Measurements from ENCODE around the gene REEP2.
A peak's percentile ranks its signal among the peaks of the same experiment; 100 is the strongest.

Gene REEP2

DNA sequence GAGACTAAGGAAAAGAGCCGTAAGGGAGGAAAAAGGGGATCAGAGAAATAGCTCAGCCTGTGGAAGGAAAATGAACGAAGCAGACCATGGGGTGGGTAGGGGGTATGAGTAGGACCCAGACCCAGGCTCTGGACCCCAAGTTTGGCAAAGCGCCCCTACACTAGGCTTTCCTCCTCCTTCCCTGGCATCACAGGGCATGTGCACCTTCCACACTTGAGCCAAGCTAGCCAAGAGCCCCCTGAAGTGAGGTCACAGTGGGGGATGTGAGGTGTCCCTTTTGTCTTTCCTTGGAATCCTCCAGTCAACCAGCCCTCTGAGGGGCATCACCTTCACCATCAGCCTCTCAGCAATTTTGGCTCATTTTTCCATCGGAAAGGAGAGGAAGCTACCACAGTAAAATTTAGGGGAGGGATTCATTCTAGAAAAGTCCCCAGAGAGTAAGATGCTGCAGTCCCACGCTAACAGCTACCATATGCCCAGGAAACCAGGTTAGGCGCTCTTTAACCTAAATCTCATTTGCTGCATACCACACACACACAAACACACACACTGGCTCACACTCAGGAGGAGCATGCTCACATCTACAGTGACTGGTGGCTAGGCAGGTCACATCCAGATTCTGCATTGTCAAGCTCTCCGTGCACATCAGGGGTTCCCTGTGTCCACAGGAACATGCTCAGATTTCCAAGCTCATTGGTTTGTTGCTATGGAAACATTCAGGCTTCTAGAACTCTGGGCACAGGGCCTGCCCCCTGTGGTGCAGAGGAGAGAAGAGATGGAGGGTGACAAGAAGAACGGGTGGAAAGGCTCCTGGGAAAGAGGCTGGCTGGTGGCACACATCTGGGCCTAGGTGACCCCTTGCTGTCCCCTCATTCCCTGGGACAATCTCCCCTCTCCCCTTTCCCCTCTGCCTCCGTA lies 9.9 kb downstream of the REEP2 start:
- no peak overlapping the region for H3K27ac ChIP-seq (ENCODE audit: low read depth, low read length, poor library complexity, severe bottlenecking)
- no peak overlapping the region for H3K4me2 ChIP-seq (ENCODE audit: low read length)
- H3K36me3 ChIP-seq (ENCODE audit: insufficient read depth, low read length) = no peaks in the 10 kb centered on the region
- H3K9me3 ChIP-seq (ENCODE audit: low read length) = no peaks in the 10 kb centered on the region
- no peak for TF ChIP-seq EZH2 (IDR thresholded peaks at IDR 0.05; ENCODE audit: borderline replicate concordance, low read length)
- TF ChIP-seq, protein P1, sequence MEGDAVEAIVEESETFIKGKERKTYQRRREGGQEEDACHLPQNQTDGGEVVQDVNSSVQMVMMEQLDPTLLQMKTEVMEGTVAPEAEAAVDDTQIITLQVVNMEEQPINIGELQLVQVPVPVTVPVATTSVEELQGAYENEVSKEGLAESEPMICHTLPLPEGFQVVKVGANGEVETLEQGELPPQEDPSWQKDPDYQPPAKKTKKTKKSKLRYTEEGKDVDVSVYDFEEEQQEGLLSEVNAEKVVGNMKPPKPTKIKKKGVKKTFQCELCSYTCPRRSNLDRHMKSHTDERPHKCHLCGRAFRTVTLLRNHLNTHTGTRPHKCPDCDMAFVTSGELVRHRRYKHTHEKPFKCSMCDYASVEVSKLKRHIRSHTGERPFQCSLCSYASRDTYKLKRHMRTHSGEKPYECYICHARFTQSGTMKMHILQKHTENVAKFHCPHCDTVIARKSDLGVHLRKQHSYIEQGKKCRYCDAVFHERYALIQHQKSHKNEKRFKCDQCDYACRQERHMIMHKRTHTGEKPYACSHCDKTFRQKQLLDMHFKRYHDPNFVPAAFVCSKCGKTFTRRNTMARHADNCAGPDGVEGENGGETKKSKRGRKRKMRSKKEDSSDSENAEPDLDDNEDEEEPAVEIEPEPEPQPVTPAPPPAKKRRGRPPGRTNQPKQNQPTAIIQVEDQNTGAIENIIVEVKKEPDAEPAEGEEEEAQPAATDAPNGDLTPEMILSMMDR (IDR thresholded peaks at IDR 0.05; ENCODE audit: low read length) = no peak
- peaks cover 7% of the 10 kb centered on the region; the same call in 1 of the 2 replicates for H3K27me3 ChIP-seq (ENCODE audit: insufficient read depth, low read length)
- H3K9ac ChIP-seq (ENCODE audit: low read length) = no peak overlapping the region
- H2AFZ ChIP-seq (ENCODE audit: low read length) = no peak overlapping the region
- H3K79me2 ChIP-seq (ENCODE audit: insufficient read depth, low read length) = no peaks in the 10 kb centered on the region
- no peaks in the 10 kb centered on the region for H3F3A ChIP-seq (ENCODE audit: insufficient read depth, low read length)
- H3K4me3 ChIP-seq (ENCODE audit: low read depth, low read length, poor library complexity, severe bottlenecking) = no peak overlapping the region
- no peaks in the 10 kb centered on the region for H3K9me2 ChIP-seq (ENCODE audit: low read depth, low read length)
- peaks cover 5% of the 10 kb centered on the region for H3K4me1 ChIP-seq (ENCODE audit: insufficient read depth, low read length, severe bottlenecking)
- H4K20me1 ChIP-seq (ENCODE audit: insufficient read depth, low read length) = no peaks in the 10 kb centered on the region

DNA sequence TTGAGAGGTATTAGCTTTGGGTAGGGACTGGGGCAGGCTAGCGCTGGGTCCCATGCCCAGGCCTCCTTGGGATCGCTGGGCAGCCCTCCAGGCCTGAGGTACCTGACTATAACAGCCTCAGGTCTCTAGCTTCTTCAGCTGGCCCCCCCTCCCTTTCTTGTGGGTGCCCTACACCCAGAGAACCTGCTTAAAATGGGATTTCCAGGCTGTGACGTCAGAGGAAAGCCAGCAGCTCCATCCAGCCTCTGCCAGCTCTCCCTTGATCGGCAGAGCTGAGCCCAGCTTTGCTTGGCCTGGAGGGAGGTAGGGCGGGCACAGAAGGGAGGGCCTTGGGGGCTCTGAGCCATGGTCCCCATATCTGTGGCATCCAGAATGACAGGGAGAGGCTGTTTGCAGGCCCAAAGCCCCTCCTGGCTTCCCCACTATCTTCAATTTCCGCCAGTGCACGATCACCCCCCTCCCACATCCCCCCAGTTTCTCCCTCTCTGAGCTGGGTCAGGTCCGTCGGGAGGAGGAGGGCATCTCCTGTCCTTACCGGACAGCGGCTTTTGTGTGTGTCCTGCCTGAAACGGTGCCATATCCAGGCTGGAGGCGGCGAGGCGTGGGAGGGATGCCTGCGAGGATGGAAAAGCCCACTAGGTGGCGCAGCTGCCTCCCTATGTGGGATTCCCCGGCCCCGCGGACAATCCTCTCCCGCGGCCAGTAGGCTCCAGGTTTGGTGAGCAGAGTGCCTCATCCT lies 10.8 kb downstream of the REEP2 start:
- Histone ChIP-seq H3K36me3 (ENCODE audit: insufficient read depth, low read length) (no peaks in the 10 kb centered on the region), H3K9me2 (ENCODE audit: low read depth, low read length) (no peaks in the 10 kb centered on the region), H3K27ac (ENCODE audit: low read depth, low read length, poor library complexity, severe bottlenecking) (no peak overlapping the region), H3F3A (ENCODE audit: insufficient read depth, low read length) (no peaks in the 10 kb centered on the region), H3K27me3 (ENCODE audit: insufficient read depth, low read length) (peaks cover 10% of the 10 kb centered on the region; the same call in 1 of the 2 replicates), H3K9me3 (ENCODE audit: low read length) (no peaks in the 10 kb centered on the region), H3K4me1 (ENCODE audit: insufficient read depth, low read length, severe bottlenecking) (peaks cover 5% of the 10 kb centered on the region), H3K9ac (ENCODE audit: low read length) (no peak overlapping the region; the same call in 1 of the 2 replicates), H3K4me2 (ENCODE audit: low read length) (peak overlapping the region; percentile 70), H2AFZ (ENCODE audit: low read length) (no peak overlapping the region), H4K20me1 (ENCODE audit: insufficient read depth, low read length) (no peaks in the 10 kb centered on the region), H3K4me3 (ENCODE audit: low read depth, low read length, poor library complexity, severe bottlenecking) (peak overlapping the region; percentile 48), H3K79me2 (ENCODE audit: insufficient read depth, low read length) (no peaks in the 10 kb centered on the region)
- TF ChIP-seq, protein P1 (IDR thresholded peaks at IDR 0.05; ENCODE audit: low read length) = peak; percentile 91
- TF ChIP-seq EZH2 (IDR thresholded peaks at IDR 0.05; ENCODE audit: borderline replicate concordance, low read length) = no peak

DNA sequence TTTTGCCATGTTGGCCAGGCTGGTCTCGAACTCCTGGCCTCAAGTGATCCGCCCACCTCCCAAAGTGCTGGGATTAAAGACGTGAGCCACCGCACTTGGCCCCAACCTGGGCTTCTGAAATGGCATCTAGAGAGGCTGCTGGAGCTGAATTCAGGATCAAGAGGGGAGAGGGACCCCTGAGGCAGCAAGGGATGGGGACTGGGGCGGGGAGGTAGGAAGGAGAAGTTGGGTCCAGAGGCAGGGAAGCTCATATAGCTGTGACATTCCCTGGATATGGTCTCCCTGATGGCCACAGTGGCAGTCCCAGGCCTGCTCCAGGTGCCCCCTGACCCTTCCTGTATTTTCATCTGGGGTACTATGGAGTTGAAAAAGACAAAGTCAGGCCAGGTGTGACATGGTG lies 12.1 kb downstream of the REEP2 start:
- no peaks in the 10 kb centered on the region for H3K79me2 ChIP-seq (ENCODE audit: insufficient read depth, low read length)
- no peak overlapping the region for H3K9ac ChIP-seq (ENCODE audit: low read length)
- H3K4me3 ChIP-seq (ENCODE audit: low read depth, low read length, poor library complexity, severe bottlenecking) = no peak overlapping the region
- H3F3A ChIP-seq (ENCODE audit: insufficient read depth, low read length) = no peaks in the 10 kb centered on the region
- H3K9me3 ChIP-seq (ENCODE audit: low read length) = no peaks in the 10 kb centered on the region
- peaks cover 10% of the 10 kb centered on the region; the same call in 1 of the 2 replicates for H3K27me3 ChIP-seq (ENCODE audit: insufficient read depth, low read length)
- no peak overlapping the region for H3K4me2 ChIP-seq (ENCODE audit: low read length)
- no peak overlapping the region for H2AFZ ChIP-seq (ENCODE audit: low read length)
- no peaks in the 10 kb centered on the region for H3K9me2 ChIP-seq (ENCODE audit: low read depth, low read length)
- H3K27ac ChIP-seq (ENCODE audit: low read depth, low read length, poor library complexity, severe bottlenecking) = no peak overlapping the region
- no peaks in the 10 kb centered on the region for H3K36me3 ChIP-seq (ENCODE audit: insufficient read depth, low read length)
- H3K4me1 ChIP-seq (ENCODE audit: insufficient read depth, low read length, severe bottlenecking) = peaks cover 5% of the 10 kb centered on the region
- TF ChIP-seq, protein P1 (IDR thresholded peaks at IDR 0.05; ENCODE audit: low read length) = no peak
- TF ChIP-seq EZH2 (IDR thresholded peaks at IDR 0.05; ENCODE audit: borderline replicate concordance, low read length) = no peak
- H4K20me1 ChIP-seq (ENCODE audit: insufficient read depth, low read length) = no peaks in the 10 kb centered on the region
